Transverse colon (tissue), 4 donors: Measurements from ENCODE around the gene NABP2. TPM values are rescaled to one million over a fixed set of nuclear protein-coding genes. Genes with fewer than 3 reads are reported as not detected.

Experiments used
- DNase-seq: peaks from one replicate; pipeline ENCODE4 v3.0.0-alpha.2; 2019
- H3K27ac ChIP-seq, 4 donors: fragments of 200-600 bp; sonication (generic); 2 replicates each; pipeline ENCODE4 v1.5.1; 2016 to 2018; ENCODE audit warnings: inconsistent platforms in 4 of 4
- H3K27me3 ChIP-seq: fragments of 200-600 bp; sonication (generic); 2 replicates; pipeline ENCODE4 v1.5.1; 2017; ENCODE audit warnings: inconsistent platforms
- H3K36me3 ChIP-seq, 4 donors: fragments of 200-600 bp; sonication (generic); 2 replicates each; pipeline ENCODE4 v1.5.1; 2017 to 2019; ENCODE audit warnings: inconsistent platforms in 4 of 4
- H3K4me1 ChIP-seq, 4 donors: fragments of 200-600 bp; sonication (generic); 2 replicates each; pipeline ENCODE4 v1.5.1; 2017 to 2020; ENCODE audit warnings: inconsistent platforms in 4 of 4
- H3K4me3 ChIP-seq, 4 donors: fragments of 200-600 bp; sonication (generic); 1 replicate in 1 of 4; 2 replicates in 3 of 4; pipeline versions ENCODE4 v1.5.1 to v1.6.1; 2017 to 2019; ENCODE audit warnings: inconsistent platforms in 4 of 4
- H3K9me3 ChIP-seq, 2 donors: fragments of 200-600 bp; sonication (generic); 2 replicates each; pipeline ENCODE4 v1.5.1; 2017 to 2019; ENCODE audit warnings: inconsistent platforms in 2 of 2
- EP300 ChIP-seq: sonication (generic); formaldehyde crosslinking; IDR thresholded peaks from one replicate; pipeline ENCODE4 v1.6.1; 2017; ENCODE audit warnings: antibody characterized with exemption, low read depth
- POLR2A ChIP-seq: fragments of 450-650 bp; IDR thresholded peaks from one replicate; pipeline ENCODE4 v1.6.1; 2016; ENCODE audit warnings: antibody characterized with exemption, mild to moderate bottlenecking, moderate library complexity
- POLR2AphosphoS5 ChIP-seq, 3 donors: sonication (generic); formaldehyde crosslinking; IDR thresholded peaks; one replicate each; pipeline ENCODE4 v1.6.1; 2016; ENCODE audit warnings: antibody characterized with exemption in 3 of 3
- WGBS, 2 donors: methylation state at CpG; one replicate each; pipeline ENCODE4 v1.1.5; 2018; ENCODE audit warnings: low coverage in 1 of 2; 5-methylcytosine and 5-hydroxymethylcytosine counted together
- in situ Hi-C, 4 donors: fragments of 200-750 bp; cut with MboI; loops; one replicate each; pipeline versions ENCODE4 v1.15.0 to v1.15.1; 2017; ENCODE audit warnings: low sequenced_read_pairs in 3 of 4, low pct_ligation_motif_present in 1 of 4, low pct_unique_long_range_greater_than_20kb in 1 of 4
- intact Hi-C: fragments of 100-400 bp; cut with DNase I; formaldehyde crosslinking; loops from one replicate; pipeline ENCODE4 v1.15.1; 2023; ENCODE audit warnings: low total_unique reads
- total RNA-seq, 4 donors: library from RNA; depleted of rRNA; stranded (reverse); fragments of >200 nt; gene quantifications; one replicate each; pipeline ENCODE4 v1.1.0, GENCODE V29; 2016
- TF ChIP-seq, protein P1 (sequence below), 5 experiments: fragments of 200-600 bp in 3 of 5; fragments of 450-650 bp in 2 of 5; sonication (generic) in 3 of 5; IDR thresholded peaks; 1 replicate in 2 of 5; 2 replicates in 3 of 5; pipeline ENCODE4 v1.5.1; 2016 to 2017; ENCODE audit warnings: antibody characterized with exemption in 5 of 5, inconsistent platforms in 3 of 5, mild to moderate bottlenecking in 2 of 5, moderate library complexity in 1 of 5

Gene NABP2
- 10 to 100 TPM in 3 of 4 donors, 1 to 10 TPM in 1; 4.9 to 26.8 (median 15.5) TPM for total RNA-seq

DNA sequence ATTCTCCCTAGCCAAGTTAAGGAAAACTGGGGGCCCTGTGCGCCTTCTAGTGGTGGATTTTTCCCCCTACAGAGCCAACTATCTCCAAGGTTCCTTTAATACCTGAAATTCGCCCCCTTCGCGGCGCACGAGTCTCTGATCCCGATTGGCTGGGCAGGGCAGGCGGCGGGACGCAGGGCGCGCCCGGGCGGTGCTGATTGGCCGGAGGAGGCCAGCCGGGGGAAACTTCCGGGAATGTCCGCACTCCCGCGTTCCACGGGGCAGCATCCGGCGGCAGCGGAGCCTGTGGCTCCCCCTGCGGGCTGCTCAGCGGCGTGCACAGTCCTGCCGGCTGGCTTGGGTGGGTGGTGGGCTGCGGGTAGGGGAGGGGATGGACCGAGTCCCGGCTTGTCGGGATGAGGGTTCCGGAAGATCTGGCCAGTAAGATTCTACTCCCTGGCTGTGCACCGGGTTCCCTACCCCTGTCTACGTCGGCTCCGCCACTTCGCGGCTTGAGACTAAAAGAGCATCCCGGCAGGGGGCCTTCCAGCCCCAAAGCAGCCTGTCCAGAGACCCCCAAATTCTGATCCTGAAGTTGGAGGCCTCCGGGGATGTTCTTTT lies at the start of gene NABP2:
NABP2 (plus strand) TSS at position 241 of the 600 bp plus-strand sequence. CDS start 515 bp downstream, outside the sequence.
- H3K27ac ChIP-seq = peak within 1 kb of the TSS; percentile 96 to 99 (median 98)
- peaks cover 28 to 47% (median 39%) of the 10 kb centered on the region in 4 donors for H3K4me1 ChIP-seq
- in situ Hi-C loops = no loop called here
- H3K9me3 ChIP-seq = no peaks in the 10 kb centered on the region
- H3K27me3 ChIP-seq = no peaks in the 10 kb centered on the region
- intact Hi-C loops = loop anchor here (2.0 kb wide), 1 partner anchor 31 kb away; no protein-coding TSS in a partner anchor
- H3K4me3 ChIP-seq = peak within 1 kb of the TSS; percentile 31 to 80 (median 52)
- DNase-seq = peak; percentile 99
- H3K36me3 ChIP-seq = no peaks in the 10 kb centered on the region
- WGBS, 2 donors = 1% methylated on average over 29 of the region's 41 CpGs; no CpG with 5 or more reads in 1 of the 2 donors
- TF ChIP-seq POLR2AphosphoS5 (IDR thresholded peaks at IDR 0.05) (peak; percentile 58 to 67 (median 60)), EP300 (no peak), POLR2A (peak; percentile 56)
- TF ChIP-seq, protein P1, sequence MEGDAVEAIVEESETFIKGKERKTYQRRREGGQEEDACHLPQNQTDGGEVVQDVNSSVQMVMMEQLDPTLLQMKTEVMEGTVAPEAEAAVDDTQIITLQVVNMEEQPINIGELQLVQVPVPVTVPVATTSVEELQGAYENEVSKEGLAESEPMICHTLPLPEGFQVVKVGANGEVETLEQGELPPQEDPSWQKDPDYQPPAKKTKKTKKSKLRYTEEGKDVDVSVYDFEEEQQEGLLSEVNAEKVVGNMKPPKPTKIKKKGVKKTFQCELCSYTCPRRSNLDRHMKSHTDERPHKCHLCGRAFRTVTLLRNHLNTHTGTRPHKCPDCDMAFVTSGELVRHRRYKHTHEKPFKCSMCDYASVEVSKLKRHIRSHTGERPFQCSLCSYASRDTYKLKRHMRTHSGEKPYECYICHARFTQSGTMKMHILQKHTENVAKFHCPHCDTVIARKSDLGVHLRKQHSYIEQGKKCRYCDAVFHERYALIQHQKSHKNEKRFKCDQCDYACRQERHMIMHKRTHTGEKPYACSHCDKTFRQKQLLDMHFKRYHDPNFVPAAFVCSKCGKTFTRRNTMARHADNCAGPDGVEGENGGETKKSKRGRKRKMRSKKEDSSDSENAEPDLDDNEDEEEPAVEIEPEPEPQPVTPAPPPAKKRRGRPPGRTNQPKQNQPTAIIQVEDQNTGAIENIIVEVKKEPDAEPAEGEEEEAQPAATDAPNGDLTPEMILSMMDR (IDR thresholded peaks at IDR 0.05) = peak; percentile 80 to 98 (median 89)

DNA sequence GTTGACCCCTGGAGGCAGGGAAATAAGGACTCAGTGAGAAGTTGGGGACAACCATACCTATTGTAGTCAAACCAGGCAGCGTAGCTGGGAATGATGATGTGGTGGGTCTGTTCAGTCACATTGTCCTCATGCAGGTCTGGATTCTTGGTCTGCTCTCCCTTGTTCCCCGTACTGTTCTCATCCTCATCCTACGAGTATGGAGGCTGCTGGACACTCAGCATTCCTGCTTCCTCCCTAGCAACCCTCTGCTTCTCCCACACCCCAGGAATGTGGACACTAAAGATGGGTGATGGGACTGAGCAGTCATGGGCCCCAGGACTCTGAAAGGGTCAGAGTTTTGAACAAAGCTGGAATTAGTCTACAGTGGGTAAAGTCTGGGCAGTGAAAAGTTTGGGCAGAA lies 45.8 kb upstream of the NABP2 start:
- H3K27ac ChIP-seq = no peak overlapping the region
- H3K27me3 ChIP-seq = no peaks in the 10 kb centered on the region
- H3K36me3 ChIP-seq = peaks cover 0 to 82% (median 38%) of the 10 kb centered on the region in 4 donors
- DNase-seq = no peak
- no peak overlapping the region for H3K4me3 ChIP-seq
- WGBS, 2 donors = 91% methylated on average over 3 of the region's 3 CpGs; no CpG with 5 or more reads in 1 of the 2 donors
- H3K4me1 ChIP-seq = no peaks in the 10 kb centered on the region
- no peaks in the 10 kb centered on the region for H3K9me3 ChIP-seq
- TF ChIP-seq POLR2A (no peak), EP300 (no peak), POLR2AphosphoS5 (IDR thresholded peaks at IDR 0.05) (no peak)
- TF ChIP-seq, protein P1 (IDR thresholded peaks at IDR 0.05) = no peak
- in situ Hi-C loops = no loop called here
- intact Hi-C loops = no loop called here

DNA sequence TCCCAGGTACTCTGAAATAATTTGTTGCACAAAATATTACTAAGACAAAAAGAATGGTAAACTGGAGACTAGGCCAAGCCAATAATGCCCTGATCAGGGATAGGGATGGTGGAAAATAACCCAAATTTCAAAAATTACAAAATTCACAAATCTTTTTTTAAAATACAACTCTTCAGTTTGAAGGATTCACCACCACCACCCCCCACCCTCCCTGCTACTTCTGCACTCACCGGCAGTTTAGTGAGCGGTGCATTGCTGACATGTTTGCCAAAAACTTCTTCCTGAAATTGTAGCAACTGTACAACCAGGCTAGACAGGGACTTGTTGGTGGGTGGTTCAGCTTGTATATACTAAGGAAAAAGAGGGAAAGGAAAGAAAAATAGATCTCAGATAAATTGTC lies 37.2 kb upstream of the NABP2 start:
- Histone ChIP-seq H3K27me3 (no peaks in the 10 kb centered on the region), H3K4me1 (peaks cover 12 to 28% (median 22%) of the 10 kb centered on the region in 4 donors), H3K36me3 (peaks cover 0 to 38% (median 18%) of the 10 kb centered on the region in 4 donors), H3K27ac (peak overlapping the region in 2 of 4 donors; percentile 15 to 99), H3K4me3 (no peak overlapping the region), H3K9me3 (no peaks in the 10 kb centered on the region)
- 59 to 69% methylated on average over 2 of the region's 2 CpGs for WGBS, 2 donors
- in situ Hi-C loops (loop anchor here in 2 of 4 donors (5.0 to 10.0 kb wide), 2 partner anchors 55 to 62 kb away; partner anchors contain the start of gene ESYT1 (in 1 of the 2)), intact Hi-C loops (no loop called here)
- TF ChIP-seq POLR2AphosphoS5 (IDR thresholded peaks at IDR 0.05) = no peak
- TF ChIP-seq EP300 = no peak
- TF ChIP-seq, protein P1 (IDR thresholded peaks at IDR 0.05) = no peak
- no peak for TF ChIP-seq POLR2A
- DNase-seq = no peak

DNA sequence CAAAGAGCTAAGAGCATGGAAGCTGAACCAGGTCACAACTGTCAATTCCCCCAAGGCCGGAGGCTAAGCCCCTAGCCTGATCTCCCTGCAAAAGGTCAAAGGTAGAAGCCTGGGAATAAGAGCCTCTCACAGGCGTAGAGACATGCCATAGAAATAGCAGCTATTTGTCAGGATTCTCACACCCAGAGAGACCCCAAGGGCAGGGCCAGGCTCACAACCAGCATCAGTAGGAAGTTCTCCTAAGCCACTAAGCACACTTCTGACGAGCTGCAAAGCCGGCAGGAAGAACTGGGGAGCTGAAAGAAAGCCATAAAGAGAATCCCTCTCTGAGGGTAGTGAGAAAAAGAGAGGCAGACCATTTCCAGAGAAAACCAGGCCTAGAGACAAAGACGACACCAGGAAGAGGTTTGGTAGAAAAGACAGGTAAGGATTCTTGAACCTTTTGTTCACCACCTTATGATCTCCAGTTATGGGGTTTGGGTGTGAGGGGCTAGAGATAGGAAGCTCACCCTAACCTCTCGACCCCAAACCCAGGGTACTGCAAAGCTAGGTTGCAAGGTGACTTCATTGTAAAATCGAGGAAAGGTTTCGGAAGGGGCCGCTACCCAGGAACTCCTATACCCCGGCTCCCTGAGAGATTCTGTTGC lies 35.9 kb upstream of the NABP2 start:
- Histone ChIP-seq H3K4me1 (peaks cover 12 to 28% (median 22%) of the 10 kb centered on the region in 4 donors), H3K27ac (peak overlapping the region; percentile 95 to 100 (median 99)), H3K9me3 (no peaks in the 10 kb centered on the region), H3K4me3 (peak overlapping the region; percentile 87 to 99 (median 98)), H3K27me3 (no peaks in the 10 kb centered on the region), H3K36me3 (peaks cover 0 to 26% (median 12%) of the 10 kb centered on the region in 4 donors)
- in situ Hi-C loops = loop anchor here in 2 of 4 donors (5.0 to 10.0 kb wide), 2 partner anchors 56 to 63 kb away; partner anchors contain the start of gene ESYT1 (in 1 of the 2)
- DNase-seq = no peak
- 5 to 43% methylated on average over 1 to 10 of the region's 10 CpGs for WGBS, 2 donors
- TF ChIP-seq POLR2A (no peak), EP300 (no peak), POLR2AphosphoS5 (IDR thresholded peaks at IDR 0.05) (no peak)
- TF ChIP-seq, protein P1 (IDR thresholded peaks at IDR 0.05) = no peak
- intact Hi-C loops = loop anchor here (2.0 kb wide), 1 partner anchor 69 kb away; the partner anchor contains the start of gene ZC3H10
